H1 (cell line): ENCODE measurements around the gene STK32C. TPM values are rescaled to one million over a fixed set of nuclear protein-coding genes. Genes with fewer than 3 reads are reported as not detected.

Experiments
- CTCF ChIA-PET: fragments of 300-600 bp; sonication (Branson Sonifier 250); formaldehyde crosslinking; loops from one replicate; lab custom pipeline; 2021; ENCODE audit not compliant: partially characterized antibody; lab: Charles Lee
- POLR2A ChIA-PET: fragments of 300-600 bp; sonication (Branson Sonifier 250); formaldehyde crosslinking; loops from one replicate; lab custom pipeline; 2021; ENCODE audit warnings: inconsistent platforms; ENCODE audit not compliant: partially characterized antibody; lab: Charles Lee
- DNase-seq, 2 experiments: peaks; one replicate each; pipeline versions ENCODE4 v3.0.0 to v3.0.0-alpha.2; 2010 to 2022; ENCODE audit warnings: low spot score in 2 of 2, low read depth in 1 of 2, mixed read lengths in 1 of 2
- FAIRE-seq: peaks from 2 replicates; lab custom pipeline; 2011; peaks lifted over from hg19 to GRCh38; lab: Jason Lieb, UNC
- H2AFZ ChIP-seq: 2 replicates; pipeline ENCODE4 v1.8.1; 2012; ENCODE audit warnings: low read length, inconsistent platforms
- H2AK5ac ChIP-seq: 2 replicates; pipeline ENCODE4 v1.6.1; 2013; ENCODE audit warnings: low read depth, low read length
- H2BK120ac ChIP-seq: replicated peaks from 2 replicates; pipeline ENCODE3; 2013; ENCODE audit warnings: low read depth, low read length, inconsistent platforms
- H2BK12ac ChIP-seq: 2 replicates; pipeline ENCODE4 v1.6.1; 2013; ENCODE audit warnings: low read depth, low read length
- H2BK15ac ChIP-seq: 2 replicates; pipeline ENCODE4 v1.6.1; 2013; ENCODE audit warnings: low read length
- H2BK20ac ChIP-seq: 2 replicates; pipeline ENCODE4 v1.6.1; 2013; ENCODE audit warnings: low read length
- H2BK5ac ChIP-seq: 2 replicates; pipeline ENCODE4 v1.6.1; 2013; ENCODE audit warnings: low read depth, low read length
- H3K14ac ChIP-seq: 2 replicates; pipeline ENCODE4 v1.6.1; 2013; ENCODE audit warnings: inconsistent platforms; ENCODE audit not compliant: insufficient read length
- H3K18ac ChIP-seq: 2 replicates; pipeline ENCODE4 v1.6.1; 2013; ENCODE audit warnings: low read length; ENCODE audit errors: extremely low read depth
- H3K23ac ChIP-seq: 2 replicates; pipeline ENCODE4 v1.6.1; 2013; ENCODE audit warnings: inconsistent platforms; ENCODE audit not compliant: insufficient read length
- H3K23me2 ChIP-seq: 2 replicates; pipeline ENCODE4 v1.6.1; 2013; ENCODE audit warnings: low read depth, low read length
- H3K27ac ChIP-seq: 2 replicates; pipeline ENCODE4 v1.6.1; 2011; ENCODE audit warnings: low read depth, low read length, inconsistent platforms
- H3K27me3 ChIP-seq, 4 experiments: replicated peaks in 1 of 4; 1 replicate in 1 of 4; 2 replicates in 3 of 4; pipeline versions ENCODE4 v1.6.1 to v1.8.1; 2011 to 2013; ENCODE audit warnings: low read length in 3 of 4, mild to moderate bottlenecking in 3 of 4, inconsistent platforms in 2 of 4, mixed read lengths in 2 of 4, moderate library complexity in 1 of 4; ENCODE audit not compliant: control insufficient read depth in 3 of 4, insufficient read depth in 3 of 4; ENCODE audit errors: extremely low read depth in 1 of 4
- H3K36me3 ChIP-seq, 4 experiments: 2 replicates each; pipeline versions ENCODE4 v1.6.1 to v1.8.1; 2011 to 2013; ENCODE audit warnings: mild to moderate bottlenecking in 4 of 4, low read length in 3 of 4, moderate library complexity in 2 of 4, control low read depth in 1 of 4, inconsistent platforms in 1 of 4; ENCODE audit not compliant: insufficient read depth in 4 of 4, control insufficient read depth in 2 of 4
- H3K4ac ChIP-seq: replicated peaks from 2 replicates; pipeline ENCODE3; 2013; ENCODE audit warnings: low read length, low read depth, mixed read lengths, inconsistent platforms; ENCODE audit not compliant: insufficient read length
- H3K4me1 ChIP-seq, 4 experiments: replicated peaks in 1 of 4; 1 replicate in 1 of 4; 2 replicates in 3 of 4; pipeline versions ENCODE4 v1.6.1 to v1.8.1; 2011 to 2013; ENCODE audit warnings: low read length in 3 of 4, inconsistent platforms in 2 of 4, mixed read lengths in 1 of 4; ENCODE audit not compliant: insufficient read depth in 4 of 4, control insufficient read depth in 3 of 4
- H3K4me2 ChIP-seq, 2 experiments: 2 replicates each; pipeline versions ENCODE4 v1.6.1 to v1.8.1; 2011 to 2013; ENCODE audit warnings: low read depth in 2 of 2, low read length in 2 of 2, control low read depth in 1 of 2, inconsistent platforms in 1 of 2, mild to moderate bottlenecking in 1 of 2; ENCODE audit not compliant: insufficient read depth in 1 of 2
- H3K4me3 ChIP-seq, 4 experiments: fragments of 200-600, 300-600 bp in 1 of 4; sonication (generic), shearing (Covaris generic), sonication (Bioruptor Twin) in 1 of 4; 2 replicates each; pipeline versions ENCODE4 v1.5.1 to v1.8.1; 2011 to 2016; ENCODE audit warnings: low read length in 4 of 4, low read depth in 3 of 4, control low read depth in 2 of 4, inconsistent platforms in 2 of 4, mild to moderate bottlenecking in 2 of 4, mixed read lengths in 1 of 4, moderate library complexity in 1 of 4; ENCODE audit not compliant: insufficient read depth in 2 of 4; ENCODE audit errors: extremely low read depth in 1 of 4
- H3K56ac ChIP-seq: replicated peaks from 2 replicates; pipeline ENCODE3; 2013; ENCODE audit warnings: low read depth, mild to moderate bottlenecking, mixed read lengths, low read length, inconsistent platforms; ENCODE audit not compliant: insufficient read length
- H3K79me1 ChIP-seq: 2 replicates; pipeline ENCODE4 v1.6.1; 2013; ENCODE audit warnings: low read depth, low read length, control low read depth
- H3K79me2 ChIP-seq, 2 experiments: 2 replicates each; pipeline versions ENCODE4 v1.6.1 to v1.8.1; 2012 to 2013; ENCODE audit warnings: low read length in 2 of 2, mild to moderate bottlenecking in 2 of 2, inconsistent platforms in 1 of 2; ENCODE audit not compliant: insufficient read depth in 2 of 2, control insufficient read depth in 1 of 2
- H3K9ac ChIP-seq, 4 experiments: replicated peaks in 1 of 4; 1 replicate in 1 of 4; 2 replicates in 3 of 4; pipeline versions ENCODE4 v1.6.1 to v1.8.1; 2011 to 2013; ENCODE audit warnings: low read depth in 3 of 4, low read length in 3 of 4, control low read depth in 2 of 4, mild to moderate bottlenecking in 2 of 4, moderate library complexity in 2 of 4, inconsistent platforms in 1 of 4; ENCODE audit errors: extremely low read depth in 1 of 4
- H3K9me3 ChIP-seq, 2 experiments: 2 replicates each; pipeline versions ENCODE4 v1.6.1 to v1.8.1; 2012 to 2013; ENCODE audit warnings: mild to moderate bottlenecking in 2 of 2, moderate library complexity in 2 of 2, control low read depth in 1 of 2, inconsistent platforms in 1 of 2, low read depth in 1 of 2, low read length in 1 of 2, mixed read lengths in 1 of 2; ENCODE audit not compliant: insufficient read depth in 2 of 2
- H4K20me1 ChIP-seq, 2 experiments: replicated peaks in 1 of 2; 2 replicates each; pipeline versions ENCODE3 to v1.8.1; 2011 to 2013; ENCODE audit warnings: inconsistent platforms in 2 of 2, low read length in 2 of 2, mild to moderate bottlenecking in 1 of 2; ENCODE audit not compliant: insufficient read depth in 2 of 2, control insufficient read depth in 1 of 2
- H4K5ac ChIP-seq: 2 replicates; pipeline ENCODE4 v1.6.1; 2013; ENCODE audit warnings: low read length, low read depth, mixed read lengths, inconsistent platforms; ENCODE audit not compliant: insufficient read length
- H4K8ac ChIP-seq: 2 replicates; pipeline ENCODE4 v1.8.0; 2013; ENCODE audit warnings: mild to moderate bottlenecking, moderate library complexity, low read length, inconsistent platforms; ENCODE audit not compliant: insufficient read depth; ENCODE audit errors: extremely low read depth
- H4K91ac ChIP-seq: replicated peaks from 2 replicates; pipeline ENCODE3; 2013; ENCODE audit warnings: low read length, mixed read lengths, inconsistent platforms; ENCODE audit not compliant: insufficient read length
- CBX5 ChIP-seq: fragments of 300-800, 300-1000 bp; sonication (generic); IDR thresholded peaks from 2 replicates; pipeline ENCODE4 v1.7.1; 2016; ENCODE audit warnings: antibody characterized with exemption, low read length, low read depth
- HDAC6 ChIP-seq: IDR thresholded peaks from one replicate; pipeline ENCODE4 v1.7.1; 2012; ENCODE audit warnings: low read depth, mild to moderate bottlenecking, inconsistent platforms, low read length, moderate library complexity
- MAFK ChIP-seq: IDR thresholded peaks from 2 replicates; pipeline ENCODE4 v1.6.1; 2012; ENCODE audit warnings: low read depth, mild to moderate bottlenecking, improper control_type of control experiment, low read length
- NRF1 ChIP-seq: IDR thresholded peaks from 2 replicates; pipeline ENCODE4 v1.6.1; 2011; ENCODE audit warnings: mild to moderate bottlenecking, low read depth, low read length, improper control_type of control experiment
- WGBS, 2 experiments: shearing (Covaris generic) in 1 of 2; methylation state at CpG; one replicate each; pipeline versions ENCODE4 v1.1.6 to v1.1.7; 2013 to 2015; ENCODE audit warnings: low lambda C conversion rate in 2 of 2, mixed read lengths in 2 of 2, inconsistent platforms in 1 of 2, low coverage in 1 of 2, missing lambda C conversion rate in 1 of 2; ENCODE audit not compliant: insufficient replicate concordance in 2 of 2, insufficient coverage in 1 of 2, insufficient read length in 1 of 2; ENCODE audit errors: extremely low coverage in 1 of 2, missing lambda C conversion rate in 1 of 2; 5-methylcytosine and 5-hydroxymethylcytosine counted together
- polyA plus RNA-seq, 7 experiments: library from polyadenylated mRNA; depleted of rRNA in 3 of 7; stranded (reverse) in 5 of 7; unstranded in 2 of 7; fragments of >200 nt in 5 of 7; fragments of 200-250 nt in 2 of 7; gene quantifications; 1 replicate in 5 of 7; 2 replicates in 1 of 7; 4 replicates in 1 of 7; pipeline versions ENCODE4 v1.2.1 to v1.2.3, GENCODE V29; 2011 to 2013; ENCODE audit warnings: missing spikeins in 2 of 7, mixed read lengths in 2 of 7
- total RNA-seq: library from RNA; stranded (reverse); fragmentation: NEBNext Ultra II Directional; extraction: Animal tissue kit (Norgen Biotek cat#: 25700); gene quantifications from 2 replicates; pipeline ENCODE4 v1.2.1, GENCODE V29; 2021

STK32C gene
- total and polyA plus RNA-seq, 2 of the 8 experiments (the other 6 are each of a cell fraction or from before 2014, with no cell fraction given), result 10.6 to 15.6 TPM

DNA sequence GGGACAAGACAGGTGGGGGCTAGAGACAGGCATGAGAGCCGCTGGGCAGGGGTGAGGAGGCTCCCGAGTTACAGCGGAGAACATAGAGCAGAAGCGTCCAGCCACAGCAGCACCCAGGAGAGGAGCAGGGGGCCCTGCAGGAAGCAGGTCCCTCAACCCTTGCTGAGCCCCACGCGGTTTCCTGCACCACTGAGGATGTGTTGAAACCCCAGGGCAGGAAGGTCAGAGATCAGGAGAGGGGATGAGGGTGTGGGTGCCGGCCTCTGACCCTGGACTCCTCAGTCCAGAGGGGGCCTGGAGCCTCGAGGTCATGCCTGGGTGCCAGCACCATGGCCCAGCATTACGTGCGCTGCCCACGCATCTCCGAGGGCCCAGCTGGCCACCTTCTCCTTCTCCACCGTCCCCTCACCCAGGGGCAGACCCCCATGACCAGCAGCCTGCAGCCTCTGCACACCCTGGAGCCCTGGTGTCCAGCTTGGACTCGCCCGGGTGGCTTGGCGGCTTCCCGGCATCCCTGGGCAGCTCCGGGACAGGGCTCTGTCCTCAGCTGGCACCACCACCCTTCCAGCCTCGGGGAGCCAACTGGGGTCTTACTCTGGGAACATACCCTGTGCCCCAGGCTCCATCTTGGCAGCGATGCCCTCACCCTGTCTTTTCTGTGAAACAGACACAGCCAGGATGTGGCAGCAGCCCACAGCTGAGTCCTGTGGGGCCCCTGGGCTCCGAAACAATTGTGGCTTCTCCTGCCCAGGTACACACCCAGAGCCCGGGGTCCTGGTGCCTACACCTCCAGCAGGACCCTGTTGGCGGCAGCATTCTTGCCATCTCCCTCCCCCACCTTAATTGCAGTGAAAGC is 52.0 kb downstream of the STK32C start:
- no peak overlapping the region for H3K27ac ChIP-seq
- no peak overlapping the region for H2BK5ac ChIP-seq
- H4K8ac ChIP-seq, result no peak overlapping the region
- H3K9ac ChIP-seq, result no peak overlapping the region
- no peaks in the 10 kb centered on the region for H3K27me3 ChIP-seq
- H3K9me3 ChIP-seq, result no peaks in the 10 kb centered on the region
- no peak overlapping the region for H2AFZ ChIP-seq
- no peaks in the 10 kb centered on the region for H4K20me1 ChIP-seq
- H3K4me2 ChIP-seq, result no peak overlapping the region
- H3K36me3 ChIP-seq, result no peaks in the 10 kb centered on the region
- H4K5ac ChIP-seq, result no peak overlapping the region
- FAIRE-seq (no peak), DNase-seq (no peak)
- H2BK20ac ChIP-seq, result no peak overlapping the region
- TF ChIP-seq MAFK (no peak), CBX5 (no peak), HDAC6 (no peak), NRF1 (no peak)
- no peak overlapping the region for H3K4ac ChIP-seq
- H3K79me2 ChIP-seq, result no peaks in the 10 kb centered on the region
- POLR2A ChIA-PET, result no interaction called here
- no peak overlapping the region for H3K14ac ChIP-seq
- H3K23me2 ChIP-seq, result no peaks in the 10 kb centered on the region
- no peak overlapping the region for H3K56ac ChIP-seq
- H2BK120ac ChIP-seq, result no peak overlapping the region
- no peak overlapping the region for H3K23ac ChIP-seq
- H3K4me1 ChIP-seq, result peaks cover 0 to 6% (median 1%) of the 10 kb centered on the region in 4 experiments; a peak in 4 of 7 replicates
- H4K91ac ChIP-seq, result no peak overlapping the region
- no peak overlapping the region for H2BK12ac ChIP-seq
- no peak overlapping the region for H3K18ac ChIP-seq
- H3K79me1 ChIP-seq, result no peaks in the 10 kb centered on the region
- H2BK15ac ChIP-seq, result no peak overlapping the region
- WGBS, 2 experiments, result 87% methylated on average over 20 of the region's 23 CpGs; no CpG with 5 or more reads in 1 of the 2 experiments
- CTCF ChIA-PET, result interaction anchor here (0.7 to 2.1 kb wide), 6 partner anchors 22 to 105 kb away, joined by 3 to 5 read pairs (median 3); no protein-coding TSS in a partner anchor
- H3K4me3 ChIP-seq, result no peak overlapping the region
- no peak overlapping the region for H2AK5ac ChIP-seq
